GM12892 (cell line): ENCODE measurements around the gene SMYD3.

Source experiments
- POLR2A ChIP-seq: IDR thresholded peaks from 2 replicates; pipeline ENCODE4 v1.6.1; 2011; ENCODE audit warnings: low read depth, low read length, control low read depth
- POLR2AphosphoS5 ChIP-seq: IDR thresholded peaks from 2 replicates; pipeline ENCODE4 v1.6.1; 2011; ENCODE audit warnings: low read depth, low read length, control low read depth

DNA sequence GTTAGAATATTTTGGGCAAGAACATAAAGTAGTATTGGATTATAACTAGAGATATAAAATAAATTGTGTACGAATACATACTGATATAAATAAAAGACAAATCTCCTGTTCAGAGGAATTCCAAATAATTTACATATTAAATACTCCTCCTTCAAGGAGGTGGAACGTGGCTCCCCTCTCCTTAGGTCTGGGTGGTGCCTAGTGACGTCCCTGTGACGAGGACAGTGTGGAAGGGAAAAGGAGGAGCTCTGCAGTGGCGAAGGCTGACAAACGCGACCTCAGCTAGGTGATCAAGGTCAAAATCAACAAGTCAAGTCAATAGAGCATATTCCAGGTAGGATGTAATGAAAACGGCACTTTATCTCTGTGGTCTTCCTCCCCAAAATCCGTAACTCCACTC, 310.0 kb downstream of the SMYD3 start:
- TF ChIP-seq POLR2A (no peak), POLR2AphosphoS5 (no peak)
